AG04449 (cell line): ENCODE measurements around the gene SMCHD1.

Experiments
- CTCF ChIA-PET: fragments of 350-600 bp; formaldehyde crosslinking; extraction: SDS; loops from one replicate; lab custom pipeline; 2021; ENCODE audit warnings: antibody characterized with exemption; lab: Yijun Ruan, JAX
- POLR2A ChIA-PET: fragments of 400-600, 350-600 bp; formaldehyde crosslinking; extraction: SDS; loops from one replicate; lab custom pipeline; 2020; ENCODE audit warnings: antibody characterized with exemption, inconsistent platforms; lab: Yijun Ruan, JAX
- DNase-seq: peaks from one replicate; pipeline ENCODE4 v3.0.0-alpha.2; 2010; ENCODE audit warnings: low read depth, low spot score
- H3K4me3 ChIP-seq: 2 replicates; pipeline ENCODE4 v1.5.1; 2011; ENCODE audit warnings: low read depth, mild to moderate bottlenecking, control low read depth, low read length
- CTCF ChIP-seq: IDR thresholded peaks from one replicate; pipeline ENCODE4 v1.5.1; 2011; ENCODE audit warnings: mild to moderate bottlenecking, moderate library complexity, low read length, control low read depth, inconsistent platforms; ENCODE audit not compliant: insufficient read depth; ENCODE audit errors: missing control alignments

Gene SMCHD1

GRCh38 chr18:2618009-2618408 is 37.5 kb upstream of the SMCHD1 start:
- CTCF ChIA-PET, result no interaction called here
- DNase-seq, result no peak
- H3K4me3 ChIP-seq, result no peak overlapping the region
- TF ChIP-seq CTCF, result no peak
- POLR2A ChIA-PET, result no interaction called here

GRCh38 chr18:2625217-2625616 is 30.3 kb upstream of the SMCHD1 start:
- TF ChIP-seq CTCF, result no peak
- no peak overlapping the region for H3K4me3 ChIP-seq
- no peak for DNase-seq
- ChIA-PET POLR2A (no interaction called here), CTCF (no interaction called here)

- TF ChIP-seq CTCF, result no peak
- POLR2A ChIA-PET, result no interaction called here
Measured at GRCh38 chr18:2627821-2628276, 27.7 kb upstream of the SMCHD1 start.

GRCh38 chr18:2629003-2629402 is 26.5 kb upstream of the SMCHD1 start:
- CTCF ChIA-PET, result no interaction called here
- no peak overlapping the region for H3K4me3 ChIP-seq
- POLR2A ChIA-PET, result no interaction called here
- TF ChIP-seq CTCF, result no peak
- no peak for DNase-seq

More at GRCh38 chr18:2627821-2628276, 27.7 kb upstream of the SMCHD1 start:
- no peak for DNase-seq
- CTCF ChIA-PET, result interaction anchor here (2.2 kb wide), 1 partner anchor 9 kb away, joined by 9 read pairs; no protein-coding TSS in a partner anchor
- H3K4me3 ChIP-seq, result no peak overlapping the region

GRCh38 chr18:2635586-2635985 is 19.9 kb upstream of the SMCHD1 start:
- H3K4me3 ChIP-seq, result no peak overlapping the region
- TF ChIP-seq CTCF, result no peak
- CTCF ChIA-PET, result interaction anchor here (2.4 kb wide), 1 partner anchor 9 kb away, joined by 9 read pairs; no protein-coding TSS in a partner anchor
- POLR2A ChIA-PET, result no interaction called here
- DNase-seq, result no peak

GRCh38 chr18:2636126-2636631 is 19.3 kb upstream of the SMCHD1 start:
- CTCF ChIA-PET, result interaction anchor here (2.4 kb wide), 1 partner anchor 9 kb away, joined by 9 read pairs; no protein-coding TSS in a partner anchor
- H3K4me3 ChIP-seq, result no peak overlapping the region
- no peak for DNase-seq
- TF ChIP-seq CTCF, result no peak
- POLR2A ChIA-PET, result no interaction called here
